ENCODE results near the gene SLC25A43. TPM values are rescaled to one million over a fixed set of nuclear protein-coding genes. Genes with fewer than 3 reads are reported as not detected.

SLC25A43 gene
- total RNA-seq, 4 donors from 2014 or later = 2.6 to 19.2 (median 9.9) TPM

DNA sequence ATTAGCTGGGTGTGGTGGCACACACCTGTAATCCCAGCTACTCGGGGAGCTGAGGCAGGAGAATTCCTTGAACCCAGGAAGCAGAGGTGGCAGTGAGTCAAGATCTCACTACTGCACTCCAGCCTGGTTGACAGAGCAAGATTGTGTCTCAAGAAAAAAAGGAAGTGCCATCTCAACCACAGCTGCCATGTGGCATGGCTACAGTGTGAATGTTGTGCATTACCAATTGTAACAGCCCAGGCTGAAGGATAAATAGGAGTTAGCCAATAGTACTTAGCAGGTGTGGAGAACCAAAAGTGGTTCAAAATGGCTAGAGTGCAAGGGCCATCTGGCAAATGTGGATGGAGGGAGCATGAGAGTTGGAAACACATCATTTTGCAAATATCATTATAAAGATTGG lies 98.0 kb downstream of the SLC25A43 start:
- peaks cover 8 to 44% of the 10 kb centered on the region in 2 donors for H3K4me1 ChIP-seq
- no peak for DNase-seq
- H3K4me3 ChIP-seq (replicated peaks in 1 of 3) = no peak overlapping the region
- TF ChIP-seq, protein P1, sequence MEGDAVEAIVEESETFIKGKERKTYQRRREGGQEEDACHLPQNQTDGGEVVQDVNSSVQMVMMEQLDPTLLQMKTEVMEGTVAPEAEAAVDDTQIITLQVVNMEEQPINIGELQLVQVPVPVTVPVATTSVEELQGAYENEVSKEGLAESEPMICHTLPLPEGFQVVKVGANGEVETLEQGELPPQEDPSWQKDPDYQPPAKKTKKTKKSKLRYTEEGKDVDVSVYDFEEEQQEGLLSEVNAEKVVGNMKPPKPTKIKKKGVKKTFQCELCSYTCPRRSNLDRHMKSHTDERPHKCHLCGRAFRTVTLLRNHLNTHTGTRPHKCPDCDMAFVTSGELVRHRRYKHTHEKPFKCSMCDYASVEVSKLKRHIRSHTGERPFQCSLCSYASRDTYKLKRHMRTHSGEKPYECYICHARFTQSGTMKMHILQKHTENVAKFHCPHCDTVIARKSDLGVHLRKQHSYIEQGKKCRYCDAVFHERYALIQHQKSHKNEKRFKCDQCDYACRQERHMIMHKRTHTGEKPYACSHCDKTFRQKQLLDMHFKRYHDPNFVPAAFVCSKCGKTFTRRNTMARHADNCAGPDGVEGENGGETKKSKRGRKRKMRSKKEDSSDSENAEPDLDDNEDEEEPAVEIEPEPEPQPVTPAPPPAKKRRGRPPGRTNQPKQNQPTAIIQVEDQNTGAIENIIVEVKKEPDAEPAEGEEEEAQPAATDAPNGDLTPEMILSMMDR (IDR thresholded peaks at IDR 0.05) = no peak
- no peak for TF ChIP-seq POLR2A (IDR thresholded peaks at IDR 0.05)
- H3K27me3 ChIP-seq = no peaks in the 10 kb centered on the region
- H3K9me3 ChIP-seq = no peaks in the 10 kb centered on the region
- H3K36me3 ChIP-seq = no peaks in the 10 kb centered on the region
- 83 to 100% methylated on average over 1 of the region's 1 CpG for WGBS, 2 donors
- H3K27ac ChIP-seq = peak overlapping the region in 1 of 3 donors; percentile 85
- intact Hi-C loops (cut with DNase I) = no loop called here

DNA sequence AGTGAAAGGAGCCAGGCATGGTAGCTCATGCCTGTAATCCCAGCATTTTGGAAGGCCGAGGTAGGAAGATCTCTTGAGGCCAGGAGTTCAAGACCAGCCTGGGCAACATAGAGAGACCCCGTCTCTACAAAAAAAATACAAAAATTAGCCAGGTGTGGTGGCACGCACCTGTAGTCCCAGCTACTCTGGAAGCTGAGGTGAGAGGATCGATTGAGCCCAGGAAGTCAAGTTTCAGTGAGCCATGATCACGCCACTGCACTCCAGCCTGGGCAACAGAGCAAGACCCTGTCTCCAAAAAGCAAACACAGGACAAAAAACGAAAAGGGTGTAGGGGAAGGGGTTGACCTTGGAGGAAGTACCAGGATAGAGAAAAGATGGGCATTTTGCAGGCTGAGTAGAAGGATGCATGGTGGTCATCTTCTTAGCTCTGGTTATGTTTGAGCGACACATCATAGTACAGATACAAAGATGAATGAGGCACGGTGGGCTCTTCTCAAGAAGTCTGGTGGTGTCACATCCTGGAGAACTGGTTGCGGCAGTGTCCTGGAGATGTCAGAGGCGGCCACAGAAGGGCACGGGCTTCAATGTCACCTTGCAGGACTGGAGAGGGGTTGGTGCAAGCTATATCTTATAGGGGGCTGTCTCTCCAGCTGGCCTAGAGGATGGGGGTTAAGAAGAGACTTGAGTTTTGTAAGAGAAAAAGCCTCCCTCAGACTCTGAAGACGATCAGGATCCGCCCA lies 101.1 kb downstream of the SLC25A43 start:
- TF ChIP-seq, protein P1 (IDR thresholded peaks at IDR 0.05) = no peak
- no peak for TF ChIP-seq POLR2A (IDR thresholded peaks at IDR 0.05)
- H3K4me3 ChIP-seq (replicated peaks in 1 of 3) = no peak overlapping the region
- WGBS, 2 donors = 84 to 91% methylated on average over 8 to 12 of the region's 13 CpGs
- H3K4me1 ChIP-seq = peaks cover 10 to 52% of the 10 kb centered on the region in 2 donors
- no peaks in the 10 kb centered on the region for H3K27me3 ChIP-seq
- no peaks in the 10 kb centered on the region for H3K36me3 ChIP-seq
- intact Hi-C loops (cut with DNase I) = no loop called here
- H3K9me3 ChIP-seq = no peaks in the 10 kb centered on the region
- no peak for DNase-seq
- peak overlapping the region; percentile 75 to 80 (median 76) for H3K27ac ChIP-seq

DNA sequence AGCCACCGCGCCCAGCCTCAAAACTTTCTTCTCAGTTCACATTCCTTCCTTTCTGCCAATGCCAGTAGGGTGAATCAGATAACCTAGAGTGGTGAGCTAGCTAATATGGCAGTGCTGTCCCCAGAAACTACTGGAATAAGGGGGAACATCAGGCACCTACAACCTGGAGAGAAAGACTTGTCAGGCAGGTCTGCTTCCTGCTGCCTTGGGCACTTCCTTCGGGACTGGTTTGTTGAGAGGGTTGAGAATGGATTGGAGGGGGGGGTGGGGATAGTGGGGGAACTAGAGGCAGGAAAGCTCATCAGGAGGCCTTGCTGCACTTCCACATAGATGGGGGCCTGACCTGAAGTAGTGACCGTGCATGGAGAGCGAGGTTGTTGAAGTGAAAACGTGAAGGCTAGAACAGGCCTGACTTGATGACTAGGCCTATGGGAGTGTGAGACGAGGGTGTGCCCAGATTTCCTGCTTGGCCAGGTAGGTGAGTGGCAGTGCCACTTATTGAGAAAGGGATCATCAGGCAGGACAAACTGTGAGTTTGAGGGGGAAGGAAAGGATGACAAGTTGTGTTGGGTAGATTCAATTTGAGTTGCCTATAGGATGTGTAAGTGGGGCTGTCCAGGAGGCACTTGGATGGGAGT lies 102.5 kb downstream of the SLC25A43 start:
- peak overlapping the region; percentile 75 to 80 (median 76) for H3K27ac ChIP-seq
- intact Hi-C loops (cut with DNase I) = no loop called here
- H3K9me3 ChIP-seq = no peaks in the 10 kb centered on the region
- no peaks in the 10 kb centered on the region for H3K36me3 ChIP-seq
- 51 to 72% methylated on average over 7 of the region's 7 CpGs for WGBS, 2 donors
- H3K27me3 ChIP-seq = no peaks in the 10 kb centered on the region
- DNase-seq = peak; percentile 70 to 72
- peaks cover 10 to 45% of the 10 kb centered on the region in 2 donors for H3K4me1 ChIP-seq
- TF ChIP-seq, protein P1 (IDR thresholded peaks at IDR 0.05) = no peak
- peak in 1 of 2 donors; percentile 16 for TF ChIP-seq POLR2A (IDR thresholded peaks at IDR 0.05)
- H3K4me3 ChIP-seq (replicated peaks in 1 of 3) = no peak overlapping the region

DNA sequence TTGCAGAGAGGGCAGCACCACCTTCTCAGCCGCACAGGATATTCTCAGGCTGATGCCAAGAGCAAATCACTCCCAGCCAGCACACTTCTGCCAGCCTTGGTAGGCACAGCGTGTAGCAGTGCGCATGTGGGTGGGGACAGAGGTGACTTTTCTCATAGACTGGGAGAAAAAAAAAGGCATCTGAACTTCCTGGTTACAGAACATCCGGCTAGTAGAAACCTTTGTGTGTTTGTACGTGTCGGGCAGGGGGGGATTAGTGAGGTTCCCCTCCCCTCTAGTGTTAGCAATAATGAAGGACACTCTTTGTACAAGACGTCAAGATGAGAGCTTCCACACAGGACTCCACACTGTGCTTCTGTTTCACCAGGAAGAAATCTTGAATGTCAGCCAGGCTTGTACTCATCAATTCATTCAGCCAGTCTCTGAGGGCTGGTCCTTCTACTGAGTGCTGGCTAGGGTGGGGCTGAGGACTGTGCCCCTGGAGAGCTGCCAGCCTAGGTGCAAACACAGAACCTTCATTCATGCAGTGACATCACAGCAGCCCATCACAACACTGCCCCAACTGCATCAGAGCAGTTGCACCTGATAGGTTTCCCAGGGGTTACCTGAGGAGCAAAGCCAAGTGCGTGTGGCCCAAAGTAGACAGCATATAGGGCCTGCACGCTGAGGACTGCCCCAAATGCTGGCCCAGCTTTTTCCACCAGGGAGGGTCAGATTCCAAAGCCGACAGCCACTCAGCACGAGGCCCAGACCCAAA lies 103.8 kb downstream of the SLC25A43 start:
- 10 to 14% methylated on average over 6 to 7 of the region's 11 CpGs for WGBS, 2 donors
- peak in 1 of 2 donors; percentile 36 for TF ChIP-seq POLR2A (IDR thresholded peaks at IDR 0.05)
- TF ChIP-seq, protein P1 (IDR thresholded peaks at IDR 0.05) = peak in 2 of 6 experiments; percentile 15 to 29
- Histone ChIP-seq H3K4me3 (replicated peaks in 1 of 3) (no peak overlapping the region), H3K36me3 (no peaks in the 10 kb centered on the region), H3K4me1 (peaks cover 10 to 45% of the 10 kb centered on the region in 2 donors), H3K9me3 (no peaks in the 10 kb centered on the region), H3K27ac (peak overlapping the region; percentile 80 to 83 (median 82)), H3K27me3 (no peaks in the 10 kb centered on the region)
- intact Hi-C loops (cut with DNase I) = no loop called here
- DNase-seq = peak; percentile 89 to 92

Measured in thyroid gland (tissue), 4 donors.